ENCODE results near the gene CHAD.

DNA sequence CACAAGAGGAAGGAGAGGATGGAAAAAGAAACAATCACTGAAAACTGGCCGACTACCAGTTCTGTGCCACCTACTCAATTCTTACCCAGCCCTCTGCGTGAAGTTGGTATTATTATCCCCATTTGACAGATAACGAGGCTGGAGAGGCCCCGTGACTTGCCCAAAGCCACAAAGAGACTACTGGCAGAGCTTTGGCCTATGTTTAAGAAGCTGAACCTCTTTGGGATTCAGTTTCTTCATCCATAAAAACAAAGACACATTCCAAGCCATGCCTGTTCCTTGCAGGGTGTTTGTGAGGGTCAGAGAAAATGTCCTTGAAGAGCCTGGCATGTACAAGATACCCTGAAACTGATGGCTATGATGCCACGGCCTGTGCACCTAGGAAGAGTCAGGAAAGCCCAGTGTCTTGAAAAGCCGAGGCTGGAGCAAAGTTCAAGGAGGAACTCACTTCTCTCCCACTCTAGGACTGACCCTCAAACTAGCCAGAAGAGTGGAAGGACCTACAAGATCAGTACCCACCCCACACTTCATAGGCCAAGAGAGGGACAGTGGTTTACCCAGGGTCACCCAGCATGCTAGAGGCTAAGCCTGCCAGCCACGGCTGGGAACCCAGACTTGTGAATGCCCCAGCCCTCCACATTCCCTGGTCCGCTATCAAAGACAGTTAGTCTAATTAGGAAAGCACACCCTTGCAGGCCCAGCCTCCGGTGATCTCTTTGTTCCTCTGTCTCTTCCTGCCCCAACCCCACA, 44.3 kb downstream of the CHAD start:
- TF ChIP-seq, protein P1, sequence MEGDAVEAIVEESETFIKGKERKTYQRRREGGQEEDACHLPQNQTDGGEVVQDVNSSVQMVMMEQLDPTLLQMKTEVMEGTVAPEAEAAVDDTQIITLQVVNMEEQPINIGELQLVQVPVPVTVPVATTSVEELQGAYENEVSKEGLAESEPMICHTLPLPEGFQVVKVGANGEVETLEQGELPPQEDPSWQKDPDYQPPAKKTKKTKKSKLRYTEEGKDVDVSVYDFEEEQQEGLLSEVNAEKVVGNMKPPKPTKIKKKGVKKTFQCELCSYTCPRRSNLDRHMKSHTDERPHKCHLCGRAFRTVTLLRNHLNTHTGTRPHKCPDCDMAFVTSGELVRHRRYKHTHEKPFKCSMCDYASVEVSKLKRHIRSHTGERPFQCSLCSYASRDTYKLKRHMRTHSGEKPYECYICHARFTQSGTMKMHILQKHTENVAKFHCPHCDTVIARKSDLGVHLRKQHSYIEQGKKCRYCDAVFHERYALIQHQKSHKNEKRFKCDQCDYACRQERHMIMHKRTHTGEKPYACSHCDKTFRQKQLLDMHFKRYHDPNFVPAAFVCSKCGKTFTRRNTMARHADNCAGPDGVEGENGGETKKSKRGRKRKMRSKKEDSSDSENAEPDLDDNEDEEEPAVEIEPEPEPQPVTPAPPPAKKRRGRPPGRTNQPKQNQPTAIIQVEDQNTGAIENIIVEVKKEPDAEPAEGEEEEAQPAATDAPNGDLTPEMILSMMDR (IDR thresholded peaks at IDR 0.05), result no peak
- TF ChIP-seq SIN3A (IDR thresholded peaks at IDR 0.05; ENCODE audit: borderline replicate concordance, insufficient read depth, low read depth, low read length) (no peak), POLR2AphosphoS5 (IDR thresholded peaks at IDR 0.05; ENCODE audit: low read depth, low read length) (no peak)
- TF ChIP-seq, protein P2, sequence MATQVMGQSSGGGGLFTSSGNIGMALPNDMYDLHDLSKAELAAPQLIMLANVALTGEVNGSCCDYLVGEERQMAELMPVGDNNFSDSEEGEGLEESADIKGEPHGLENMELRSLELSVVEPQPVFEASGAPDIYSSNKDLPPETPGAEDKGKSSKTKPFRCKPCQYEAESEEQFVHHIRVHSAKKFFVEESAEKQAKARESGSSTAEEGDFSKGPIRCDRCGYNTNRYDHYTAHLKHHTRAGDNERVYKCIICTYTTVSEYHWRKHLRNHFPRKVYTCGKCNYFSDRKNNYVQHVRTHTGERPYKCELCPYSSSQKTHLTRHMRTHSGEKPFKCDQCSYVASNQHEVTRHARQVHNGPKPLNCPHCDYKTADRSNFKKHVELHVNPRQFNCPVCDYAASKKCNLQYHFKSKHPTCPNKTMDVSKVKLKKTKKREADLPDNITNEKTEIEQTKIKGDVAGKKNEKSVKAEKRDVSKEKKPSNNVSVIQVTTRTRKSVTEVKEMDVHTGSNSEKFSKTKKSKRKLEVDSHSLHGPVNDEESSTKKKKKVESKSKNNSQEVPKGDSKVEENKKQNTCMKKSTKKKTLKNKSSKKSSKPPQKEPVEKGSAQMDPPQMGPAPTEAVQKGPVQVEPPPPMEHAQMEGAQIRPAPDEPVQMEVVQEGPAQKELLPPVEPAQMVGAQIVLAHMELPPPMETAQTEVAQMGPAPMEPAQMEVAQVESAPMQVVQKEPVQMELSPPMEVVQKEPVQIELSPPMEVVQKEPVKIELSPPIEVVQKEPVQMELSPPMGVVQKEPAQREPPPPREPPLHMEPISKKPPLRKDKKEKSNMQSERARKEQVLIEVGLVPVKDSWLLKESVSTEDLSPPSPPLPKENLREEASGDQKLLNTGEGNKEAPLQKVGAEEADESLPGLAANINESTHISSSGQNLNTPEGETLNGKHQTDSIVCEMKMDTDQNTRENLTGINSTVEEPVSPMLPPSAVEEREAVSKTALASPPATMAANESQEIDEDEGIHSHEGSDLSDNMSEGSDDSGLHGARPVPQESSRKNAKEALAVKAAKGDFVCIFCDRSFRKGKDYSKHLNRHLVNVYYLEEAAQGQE (IDR thresholded peaks at IDR 0.05; ENCODE audit: insufficient read depth in 1 of 2, low read depth in 2 of 2, low read length in 1 of 2), result no peak

Measured in Panc1 (cell line).